H1 (cell line): ENCODE measurements around the gene SBNO2. TPM values are rescaled to one million over a fixed set of nuclear protein-coding genes. Genes with fewer than 3 reads are reported as not detected.

ENCODE experiments used
- CTCF ChIA-PET: fragments of 300-600 bp; sonication (Branson Sonifier 250); formaldehyde crosslinking; loops from one replicate; lab custom pipeline; 2021; ENCODE audit not compliant: partially characterized antibody; lab: Charles Lee
- POLR2A ChIA-PET: fragments of 300-600 bp; sonication (Branson Sonifier 250); formaldehyde crosslinking; loops from one replicate; lab custom pipeline; 2021; ENCODE audit warnings: inconsistent platforms; ENCODE audit not compliant: partially characterized antibody; lab: Charles Lee
- DNase-seq, 2 experiments: peaks; one replicate each; pipeline versions ENCODE4 v3.0.0 to v3.0.0-alpha.2; 2010 to 2022; ENCODE audit warnings: low spot score in 2 of 2, low read depth in 1 of 2, mixed read lengths in 1 of 2
- FAIRE-seq: peaks from 2 replicates; lab custom pipeline; 2011; peaks lifted over from hg19 to GRCh38; lab: Jason Lieb, UNC
- H2AFZ ChIP-seq: 2 replicates; pipeline ENCODE4 v1.8.1; 2012; ENCODE audit warnings: low read length, inconsistent platforms
- H2AK5ac ChIP-seq: 2 replicates; pipeline ENCODE4 v1.6.1; 2013; ENCODE audit warnings: low read depth, low read length
- H2BK120ac ChIP-seq: replicated peaks from 2 replicates; pipeline ENCODE3; 2013; ENCODE audit warnings: low read depth, low read length, inconsistent platforms
- H2BK12ac ChIP-seq: 2 replicates; pipeline ENCODE4 v1.6.1; 2013; ENCODE audit warnings: low read depth, low read length
- H2BK15ac ChIP-seq: 2 replicates; pipeline ENCODE4 v1.6.1; 2013; ENCODE audit warnings: low read length
- H2BK20ac ChIP-seq: 2 replicates; pipeline ENCODE4 v1.6.1; 2013; ENCODE audit warnings: low read length
- H2BK5ac ChIP-seq: 2 replicates; pipeline ENCODE4 v1.6.1; 2013; ENCODE audit warnings: low read depth, low read length
- H3K14ac ChIP-seq: 2 replicates; pipeline ENCODE4 v1.6.1; 2013; ENCODE audit warnings: inconsistent platforms; ENCODE audit not compliant: insufficient read length
- H3K18ac ChIP-seq: 2 replicates; pipeline ENCODE4 v1.6.1; 2013; ENCODE audit warnings: low read length; ENCODE audit errors: extremely low read depth
- H3K23ac ChIP-seq: 2 replicates; pipeline ENCODE4 v1.6.1; 2013; ENCODE audit warnings: inconsistent platforms; ENCODE audit not compliant: insufficient read length
- H3K23me2 ChIP-seq: 2 replicates; pipeline ENCODE4 v1.6.1; 2013; ENCODE audit warnings: low read depth, low read length
- H3K27ac ChIP-seq: 2 replicates; pipeline ENCODE4 v1.6.1; 2011; ENCODE audit warnings: low read depth, low read length, inconsistent platforms
- H3K27me3 ChIP-seq, 4 experiments: replicated peaks in 1 of 4; 1 replicate in 1 of 4; 2 replicates in 3 of 4; pipeline versions ENCODE4 v1.6.1 to v1.8.1; 2011 to 2013; ENCODE audit warnings: low read length in 3 of 4, mild to moderate bottlenecking in 3 of 4, inconsistent platforms in 2 of 4, mixed read lengths in 2 of 4, moderate library complexity in 1 of 4; ENCODE audit not compliant: control insufficient read depth in 3 of 4, insufficient read depth in 3 of 4; ENCODE audit errors: extremely low read depth in 1 of 4
- H3K36me3 ChIP-seq, 4 experiments: 2 replicates each; pipeline versions ENCODE4 v1.6.1 to v1.8.1; 2011 to 2013; ENCODE audit warnings: mild to moderate bottlenecking in 4 of 4, low read length in 3 of 4, moderate library complexity in 2 of 4, control low read depth in 1 of 4, inconsistent platforms in 1 of 4; ENCODE audit not compliant: insufficient read depth in 4 of 4, control insufficient read depth in 2 of 4
- H3K4ac ChIP-seq: replicated peaks from 2 replicates; pipeline ENCODE3; 2013; ENCODE audit warnings: low read length, low read depth, mixed read lengths, inconsistent platforms; ENCODE audit not compliant: insufficient read length
- H3K4me1 ChIP-seq, 4 experiments: replicated peaks in 1 of 4; 1 replicate in 1 of 4; 2 replicates in 3 of 4; pipeline versions ENCODE4 v1.6.1 to v1.8.1; 2011 to 2013; ENCODE audit warnings: low read length in 3 of 4, inconsistent platforms in 2 of 4, mixed read lengths in 1 of 4; ENCODE audit not compliant: insufficient read depth in 4 of 4, control insufficient read depth in 3 of 4
- H3K4me2 ChIP-seq, 2 experiments: 2 replicates each; pipeline versions ENCODE4 v1.6.1 to v1.8.1; 2011 to 2013; ENCODE audit warnings: low read depth in 2 of 2, low read length in 2 of 2, control low read depth in 1 of 2, inconsistent platforms in 1 of 2, mild to moderate bottlenecking in 1 of 2; ENCODE audit not compliant: insufficient read depth in 1 of 2
- H3K4me3 ChIP-seq, 4 experiments: fragments of 200-600, 300-600 bp in 1 of 4; sonication (generic), shearing (Covaris generic), sonication (Bioruptor Twin) in 1 of 4; 2 replicates each; pipeline versions ENCODE4 v1.5.1 to v1.8.1; 2011 to 2016; ENCODE audit warnings: low read length in 4 of 4, low read depth in 3 of 4, control low read depth in 2 of 4, inconsistent platforms in 2 of 4, mild to moderate bottlenecking in 2 of 4, mixed read lengths in 1 of 4, moderate library complexity in 1 of 4; ENCODE audit not compliant: insufficient read depth in 2 of 4; ENCODE audit errors: extremely low read depth in 1 of 4
- H3K56ac ChIP-seq: replicated peaks from 2 replicates; pipeline ENCODE3; 2013; ENCODE audit warnings: low read depth, mild to moderate bottlenecking, mixed read lengths, low read length, inconsistent platforms; ENCODE audit not compliant: insufficient read length
- H3K79me1 ChIP-seq: 2 replicates; pipeline ENCODE4 v1.6.1; 2013; ENCODE audit warnings: low read depth, low read length, control low read depth
- H3K79me2 ChIP-seq, 2 experiments: 2 replicates each; pipeline versions ENCODE4 v1.6.1 to v1.8.1; 2012 to 2013; ENCODE audit warnings: low read length in 2 of 2, mild to moderate bottlenecking in 2 of 2, inconsistent platforms in 1 of 2; ENCODE audit not compliant: insufficient read depth in 2 of 2, control insufficient read depth in 1 of 2
- H3K9ac ChIP-seq, 4 experiments: replicated peaks in 1 of 4; 1 replicate in 1 of 4; 2 replicates in 3 of 4; pipeline versions ENCODE4 v1.6.1 to v1.8.1; 2011 to 2013; ENCODE audit warnings: low read depth in 3 of 4, low read length in 3 of 4, control low read depth in 2 of 4, mild to moderate bottlenecking in 2 of 4, moderate library complexity in 2 of 4, inconsistent platforms in 1 of 4; ENCODE audit errors: extremely low read depth in 1 of 4
- H3K9me3 ChIP-seq, 2 experiments: 2 replicates each; pipeline versions ENCODE4 v1.6.1 to v1.8.1; 2012 to 2013; ENCODE audit warnings: mild to moderate bottlenecking in 2 of 2, moderate library complexity in 2 of 2, control low read depth in 1 of 2, inconsistent platforms in 1 of 2, low read depth in 1 of 2, low read length in 1 of 2, mixed read lengths in 1 of 2; ENCODE audit not compliant: insufficient read depth in 2 of 2
- H4K20me1 ChIP-seq, 2 experiments: replicated peaks in 1 of 2; 2 replicates each; pipeline versions ENCODE3 to v1.8.1; 2011 to 2013; ENCODE audit warnings: inconsistent platforms in 2 of 2, low read length in 2 of 2, mild to moderate bottlenecking in 1 of 2; ENCODE audit not compliant: insufficient read depth in 2 of 2, control insufficient read depth in 1 of 2
- H4K5ac ChIP-seq: 2 replicates; pipeline ENCODE4 v1.6.1; 2013; ENCODE audit warnings: low read length, low read depth, mixed read lengths, inconsistent platforms; ENCODE audit not compliant: insufficient read length
- H4K8ac ChIP-seq: 2 replicates; pipeline ENCODE4 v1.8.0; 2013; ENCODE audit warnings: mild to moderate bottlenecking, moderate library complexity, low read length, inconsistent platforms; ENCODE audit not compliant: insufficient read depth; ENCODE audit errors: extremely low read depth
- H4K91ac ChIP-seq: replicated peaks from 2 replicates; pipeline ENCODE3; 2013; ENCODE audit warnings: low read length, mixed read lengths, inconsistent platforms; ENCODE audit not compliant: insufficient read length
- BACH1 ChIP-seq: IDR thresholded peaks from 2 replicates; pipeline ENCODE4 v1.6.1; 2012; ENCODE audit warnings: low read length, improper control_type of control experiment
- CBX5 ChIP-seq: fragments of 300-800, 300-1000 bp; sonication (generic); IDR thresholded peaks from 2 replicates; pipeline ENCODE4 v1.7.1; 2016; ENCODE audit warnings: antibody characterized with exemption, low read length, low read depth
- CREB1 ChIP-seq: IDR thresholded peaks from 2 replicates; pipeline ENCODE4 v1.6.1; 2012; ENCODE audit warnings: inconsistent platforms
- CTBP2 ChIP-seq: IDR thresholded peaks from 2 replicates; pipeline ENCODE4 v1.7.0; 2011; ENCODE audit warnings: borderline replicate concordance, mild to moderate bottlenecking, moderate library complexity, mixed read lengths, low read length; ENCODE audit not compliant: insufficient read depth, insufficient read length
- EGR1 ChIP-seq: IDR thresholded peaks from 2 replicates; pipeline ENCODE4 v1.6.1; 2011; ENCODE audit warnings: low read depth, low read length, borderline replicate concordance
- EP300 ChIP-seq, 2 experiments: IDR thresholded peaks; 1 replicate in 1 of 2; 2 replicates in 1 of 2; pipeline ENCODE4 v1.6.1; 2011 to 2012; ENCODE audit warnings: low read depth in 2 of 2, low read length in 2 of 2, mild to moderate bottlenecking in 2 of 2, borderline replicate concordance in 1 of 2, inconsistent platforms in 1 of 2, moderate library complexity in 1 of 2
- FOSL1 ChIP-seq: IDR thresholded peaks from 2 replicates; pipeline ENCODE4 v1.6.1; 2011; ENCODE audit warnings: mild to moderate bottlenecking, low read depth, low read length, moderate library complexity; ENCODE audit not compliant: insufficient read depth
- GABPA ChIP-seq: IDR thresholded peaks from 2 replicates; pipeline ENCODE4 v1.6.1; 2011; ENCODE audit warnings: mild to moderate bottlenecking, low read length, moderate library complexity, borderline replicate concordance; ENCODE audit not compliant: insufficient read depth
- KDM1A ChIP-seq: fragments of 200-600, 300-600 bp; sonication (generic); IDR thresholded peaks from 2 replicates; pipeline ENCODE4 v1.7.1; 2016; ENCODE audit warnings: mild to moderate bottlenecking, low read length, borderline replicate concordance
- TAF7 ChIP-seq: optimal IDR thresholded peaks from 2 replicates; pipeline ENCODE3; 2011; ENCODE audit warnings: low read depth, mild to moderate bottlenecking, inconsistent platforms, low read length, moderate library complexity, borderline replicate concordance
- WGBS, 2 experiments: shearing (Covaris generic) in 1 of 2; methylation state at CpG; one replicate each; pipeline versions ENCODE4 v1.1.6 to v1.1.7; 2013 to 2015; ENCODE audit warnings: low lambda C conversion rate in 2 of 2, mixed read lengths in 2 of 2, inconsistent platforms in 1 of 2, low coverage in 1 of 2, missing lambda C conversion rate in 1 of 2; ENCODE audit not compliant: insufficient replicate concordance in 2 of 2, insufficient coverage in 1 of 2, insufficient read length in 1 of 2; ENCODE audit errors: extremely low coverage in 1 of 2, missing lambda C conversion rate in 1 of 2; 5-methylcytosine and 5-hydroxymethylcytosine counted together
- polyA plus RNA-seq, 7 experiments: library from polyadenylated mRNA; depleted of rRNA in 3 of 7; stranded (reverse) in 5 of 7; unstranded in 2 of 7; fragments of >200 nt in 5 of 7; fragments of 200-250 nt in 2 of 7; gene quantifications; 1 replicate in 5 of 7; 2 replicates in 1 of 7; 4 replicates in 1 of 7; pipeline versions ENCODE4 v1.2.1 to v1.2.3, GENCODE V29; 2011 to 2013; ENCODE audit warnings: missing spikeins in 2 of 7, mixed read lengths in 2 of 7
- total RNA-seq: library from RNA; stranded (reverse); fragmentation: NEBNext Ultra II Directional; extraction: Animal tissue kit (Norgen Biotek cat#: 25700); gene quantifications from 2 replicates; pipeline ENCODE4 v1.2.1, GENCODE V29; 2021

The SBNO2 gene
- total and polyA plus RNA-seq, 2 of the 8 experiments (the other 6 are each of a cell fraction or from before 2014, with no cell fraction given): 12.2 to 31.4 TPM

DNA sequence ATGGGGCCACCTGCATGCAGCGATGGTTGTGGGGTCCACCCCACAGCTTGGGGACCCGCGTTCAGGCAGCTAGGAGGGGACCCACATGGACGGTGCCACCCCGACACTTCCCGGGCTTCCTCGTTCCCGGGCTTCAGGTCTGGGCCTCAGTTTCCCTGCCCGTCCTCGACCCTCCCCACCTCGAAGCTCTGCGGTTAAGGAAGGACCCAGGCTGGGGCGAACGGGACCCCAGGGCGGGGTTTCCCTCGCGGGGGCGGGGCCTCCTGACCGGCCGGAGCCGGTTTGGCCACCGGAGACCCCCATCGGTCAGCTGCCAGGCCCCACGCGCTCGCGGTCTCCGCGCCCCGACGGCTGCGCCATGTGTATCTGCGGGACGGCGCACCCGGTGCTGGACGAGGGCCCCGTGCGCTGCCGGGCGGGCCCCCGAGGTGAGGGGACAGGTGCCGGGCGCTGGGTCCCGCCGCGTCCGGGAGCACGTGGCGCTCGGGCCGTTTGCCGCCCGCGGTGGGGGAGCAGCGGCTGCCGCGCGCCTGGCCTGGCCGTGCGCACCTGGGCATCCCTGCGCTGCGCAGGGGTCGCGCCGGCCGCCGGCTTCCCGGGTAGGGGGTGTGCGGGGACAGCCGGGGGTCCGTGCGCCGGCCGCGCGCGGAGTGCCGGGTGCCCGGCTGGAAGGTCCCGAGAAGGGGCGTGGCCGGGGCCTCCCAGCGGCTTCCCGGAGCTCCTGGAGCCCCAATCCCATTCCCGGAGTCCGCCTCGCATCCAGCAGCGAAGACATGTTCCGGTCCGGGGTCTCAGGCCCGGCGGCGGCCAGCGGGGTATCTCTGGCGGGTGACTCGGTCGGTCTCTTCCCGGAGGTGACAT, 102.9 kb downstream of the SBNO2 start:
- peaks cover 0 to 20% (median 3%) of the 10 kb centered on the region in 4 experiments; a peak in 2 of 8 replicates for H3K36me3 ChIP-seq
- no peak overlapping the region for H3K23ac ChIP-seq
- H3K4me1 ChIP-seq: peaks cover 0 to 17% (median 6%) of the 10 kb centered on the region in 4 experiments; a peak in 6 of 7 replicates
- H3K79me1 ChIP-seq: peaks cover 5% of the 10 kb centered on the region
- H4K20me1 ChIP-seq: peaks cover 1 to 10% of the 10 kb centered on the region in 2 experiments
- peak overlapping the region; percentile 43 to 69 (median 49) for H3K4me3 ChIP-seq
- no peak overlapping the region; the same call in 1 of the 2 replicates for H2BK15ac ChIP-seq
- no peak overlapping the region for H2BK12ac ChIP-seq
- H3K56ac ChIP-seq: peak overlapping the region; percentile 64
- ChIA-PET CTCF (interaction anchor here (0.8 to 3.7 kb wide), 16 partner anchors 10 to 173 kb away, joined by 3 to 24 read pairs (median 5); partner anchors contain the start of gene ABCA7), POLR2A (interaction anchor here (0.5 to 7.1 kb wide), 25 partner anchors 9 to 520 kb away, joined by 3 to 52 read pairs (median 4); partner anchors contain the start of genes ABCA7, CBARP, CIRBP and CNN2)
- peaks cover 0 to 19% (median 10%) of the 10 kb centered on the region in 4 experiments; a peak in 5 of 7 replicates for H3K27me3 ChIP-seq
- H3K14ac ChIP-seq: no peak overlapping the region
- peaks cover 10% of the 10 kb centered on the region; the same call in 1 of the 2 replicates for H3K23me2 ChIP-seq
- H2BK20ac ChIP-seq: 0 out of 2 replicates have a peak overlapping the region, but pooled peaks have one; percentile 61
- H3K9me3 ChIP-seq: no peaks in the 10 kb centered on the region
- H3K4me2 ChIP-seq: peak overlapping the region; percentile 64 to 79
- peak overlapping the region; percentile 97 for H4K8ac ChIP-seq
- H3K79me2 ChIP-seq: no peaks in the 10 kb centered on the region
- H2AFZ ChIP-seq: no peak overlapping the region; the same call in 1 of the 2 replicates
- peak overlapping the region; percentile 81 for H4K91ac ChIP-seq
- peak overlapping the region; percentile 88 for H3K18ac ChIP-seq
- peak overlapping the region; percentile 36 for H4K5ac ChIP-seq
- H2AK5ac ChIP-seq: no peak overlapping the region
- peak overlapping the region; percentile 43 for H2BK120ac ChIP-seq
- H2BK5ac ChIP-seq: no peak overlapping the region; the same call in 1 of the 2 replicates
- H3K27ac ChIP-seq: no peak overlapping the region
- H3K9ac ChIP-seq: peak overlapping the region; percentile 51 to 96 (median 64)
- DNase-seq: peak in 1 of 2 experiments; percentile 91
- no peak for FAIRE-seq
- no peak overlapping the region for H3K4ac ChIP-seq
- 1% methylated on average over 52 of the region's 99 CpGs; no CpG with 5 or more reads in 1 of the 2 experiments for WGBS, 2 experiments
- peak; percentile 67 for TF ChIP-seq TAF7
- no peak for TF ChIP-seq CBX5
- no peak for TF ChIP-seq KDM1A
- TF ChIP-seq EGR1: no peak; the same call in 1 of the 2 replicates
- 0 out of 2 replicates have a peak, but pooled peaks have one; percentile 31 for TF ChIP-seq GABPA
- peak in 1 of 2 experiments; percentile 24; a peak in 1 of 3 replicates for TF ChIP-seq EP300 (IDR thresholded peaks at IDR 0.05; ENCODE audit: borderline replicate concordance in 1 of 2, low read depth in 2 of 2, low read length in 2 of 2)
- no peak for TF ChIP-seq FOSL1
- peak; percentile 45 for TF ChIP-seq CTBP2
- no peak for TF ChIP-seq BACH1
- no peak for TF ChIP-seq CREB1
